GM10266 (cell line): Measurements from ENCODE around the gene CIB4.

ENCODE experiments used
- DNase-seq: peaks from one replicate; pipeline ENCODE4 v3.0.0; 2012; ENCODE audit errors: extremely low spot score
- TF ChIP-seq, protein P1 (sequence below): IDR thresholded peaks from 2 replicates; pipeline ENCODE4 v1.5.1; 2012; ENCODE audit warnings: mild to moderate bottlenecking, low read depth; ENCODE audit not compliant: control insufficient read depth, insufficient read depth; ENCODE audit errors: missing control alignments

Gene CIB4

GRCh38 chr2:26556309-26557243, 84.6 kb downstream of the CIB4 start:
- no peak for DNase-seq
- TF ChIP-seq, protein P1, sequence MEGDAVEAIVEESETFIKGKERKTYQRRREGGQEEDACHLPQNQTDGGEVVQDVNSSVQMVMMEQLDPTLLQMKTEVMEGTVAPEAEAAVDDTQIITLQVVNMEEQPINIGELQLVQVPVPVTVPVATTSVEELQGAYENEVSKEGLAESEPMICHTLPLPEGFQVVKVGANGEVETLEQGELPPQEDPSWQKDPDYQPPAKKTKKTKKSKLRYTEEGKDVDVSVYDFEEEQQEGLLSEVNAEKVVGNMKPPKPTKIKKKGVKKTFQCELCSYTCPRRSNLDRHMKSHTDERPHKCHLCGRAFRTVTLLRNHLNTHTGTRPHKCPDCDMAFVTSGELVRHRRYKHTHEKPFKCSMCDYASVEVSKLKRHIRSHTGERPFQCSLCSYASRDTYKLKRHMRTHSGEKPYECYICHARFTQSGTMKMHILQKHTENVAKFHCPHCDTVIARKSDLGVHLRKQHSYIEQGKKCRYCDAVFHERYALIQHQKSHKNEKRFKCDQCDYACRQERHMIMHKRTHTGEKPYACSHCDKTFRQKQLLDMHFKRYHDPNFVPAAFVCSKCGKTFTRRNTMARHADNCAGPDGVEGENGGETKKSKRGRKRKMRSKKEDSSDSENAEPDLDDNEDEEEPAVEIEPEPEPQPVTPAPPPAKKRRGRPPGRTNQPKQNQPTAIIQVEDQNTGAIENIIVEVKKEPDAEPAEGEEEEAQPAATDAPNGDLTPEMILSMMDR = no peak

DNA sequence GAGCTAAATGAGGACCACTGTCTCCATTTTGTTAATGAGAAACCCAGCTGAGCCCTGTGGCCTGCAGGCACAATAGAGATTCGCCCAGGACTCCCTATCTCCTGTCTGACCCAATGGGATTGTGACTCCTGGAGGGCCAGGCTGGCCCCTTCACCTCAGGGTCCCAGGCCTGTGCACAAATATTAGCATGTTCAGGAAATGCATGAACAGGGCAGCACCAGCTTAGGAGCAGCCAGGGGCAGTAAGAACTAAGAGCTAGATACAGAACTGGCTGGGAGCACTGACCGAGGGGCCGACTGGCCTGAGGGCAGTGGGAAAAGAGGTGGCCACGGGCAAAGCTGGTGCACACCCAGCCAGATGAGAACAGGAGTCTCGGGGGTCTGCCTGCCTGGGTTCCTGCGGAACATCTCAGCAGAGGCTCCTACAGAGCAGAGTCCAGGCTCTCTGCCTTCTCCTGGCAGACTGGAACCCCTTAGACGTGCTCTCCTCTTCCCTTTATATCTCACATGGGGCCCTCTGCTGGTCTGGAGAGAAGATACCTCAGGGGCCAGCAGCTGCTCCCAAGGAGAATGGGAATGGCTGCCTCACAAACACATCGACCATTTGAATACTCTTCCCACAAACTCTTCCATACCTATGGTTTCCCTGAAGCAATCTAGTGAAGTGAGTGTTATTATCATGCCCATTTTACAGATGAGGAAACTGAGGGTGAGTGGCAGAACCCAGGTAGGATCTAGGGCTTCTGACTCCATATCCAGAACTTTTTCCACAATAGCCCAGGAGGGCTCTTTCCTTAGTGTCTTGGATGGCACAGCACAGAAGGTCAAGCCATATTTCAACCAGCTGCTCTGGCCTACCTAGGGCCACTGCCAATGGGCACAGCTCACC, 85.7 kb downstream of the CIB4 start:
- DNase-seq = no peak
- TF ChIP-seq, protein P1 = no peak

DNA sequence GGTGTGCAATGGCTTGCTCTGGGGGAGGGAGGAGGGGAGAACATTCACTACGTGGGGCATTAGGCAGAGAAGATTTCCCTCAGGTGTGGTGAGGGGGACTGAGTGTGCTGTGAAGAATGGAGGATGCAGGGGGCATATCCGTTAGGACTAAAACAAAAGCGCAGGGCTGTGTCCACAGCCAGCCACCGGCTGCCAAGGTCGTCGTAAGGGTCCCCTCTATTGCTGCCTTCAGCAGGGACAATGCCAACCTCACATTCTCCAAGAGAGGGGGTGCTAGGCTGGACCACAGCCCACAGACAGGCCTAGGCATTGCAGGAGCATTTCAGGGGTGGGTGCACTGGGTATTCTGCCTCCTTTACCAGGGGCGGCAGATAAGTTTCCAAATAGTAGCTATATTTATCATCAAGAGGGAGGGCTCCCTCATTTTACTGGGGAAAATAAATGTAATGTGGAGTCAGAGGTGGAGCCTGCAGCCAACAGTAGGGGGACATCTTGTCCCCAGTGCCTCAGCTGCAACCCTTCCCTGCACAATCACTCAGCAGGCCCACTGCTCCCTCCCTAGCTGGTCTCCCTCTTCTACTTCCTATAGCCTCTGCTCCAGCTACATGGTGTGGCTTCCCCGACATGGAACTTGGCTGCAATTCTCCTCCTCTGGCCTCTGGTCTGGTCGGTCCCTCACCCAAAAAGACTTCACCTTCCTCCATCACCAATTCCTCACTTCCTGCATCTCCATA, 88.4 kb downstream of the CIB4 start:
- DNase-seq = no peak
- TF ChIP-seq, protein P1 = no peak

DNA sequence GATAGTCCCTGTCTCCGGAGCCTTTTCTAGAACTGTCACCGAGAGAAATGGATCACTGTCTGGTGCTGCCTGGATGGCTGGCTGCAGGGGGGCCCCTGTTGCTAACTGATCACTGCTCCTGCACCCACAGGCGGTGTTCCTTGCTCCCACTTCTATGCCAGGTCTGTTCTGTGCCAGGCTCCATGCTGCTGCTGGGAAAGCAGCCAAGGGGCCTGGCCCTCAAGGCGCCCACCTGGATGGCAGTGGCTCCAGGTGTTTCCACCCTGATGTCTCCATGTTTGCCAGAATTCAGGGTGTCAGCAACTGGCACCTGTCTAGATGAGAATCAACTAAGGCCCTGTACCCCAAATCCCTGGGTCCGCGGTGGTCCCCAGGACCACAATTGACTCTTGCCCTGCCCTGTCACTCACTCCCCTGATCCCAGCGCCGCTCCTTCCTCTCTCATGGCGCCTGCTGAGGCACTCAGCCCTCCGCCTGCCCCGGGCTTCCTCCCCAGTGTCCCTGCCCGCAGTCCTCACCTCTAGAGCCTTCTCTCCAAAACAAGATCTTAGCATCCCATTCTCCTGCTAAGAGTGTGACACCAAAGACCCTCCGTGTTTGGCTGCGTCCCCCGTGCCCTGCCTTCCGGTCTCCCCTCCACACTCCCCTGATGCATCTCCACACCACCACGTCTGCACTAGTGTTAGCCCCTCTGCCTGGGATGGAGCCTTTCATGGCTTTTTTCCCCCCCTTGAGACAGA, 90.7 kb downstream of the CIB4 start:
- TF ChIP-seq, protein P1 = no peak
- no peak for DNase-seq

GRCh38 chr2:26542676-26543505, 98.3 kb downstream of the CIB4 start:
- no peak for DNase-seq
- TF ChIP-seq, protein P1 = no peak

DNA sequence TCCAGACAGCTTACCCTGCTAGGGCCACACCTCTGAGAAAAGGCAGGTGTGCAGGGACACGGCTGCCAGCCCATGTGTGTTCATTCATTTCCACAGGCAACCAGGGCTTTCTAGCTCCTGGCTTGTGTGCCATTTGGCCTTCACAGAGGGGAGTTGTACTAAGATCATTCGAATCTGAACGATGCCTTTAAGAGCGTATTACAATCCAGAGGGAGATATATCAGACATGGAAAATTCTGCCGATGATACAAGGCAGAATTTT, 99.0 kb downstream of the CIB4 start:
- TF ChIP-seq, protein P1 = no peak

More for the DNA sequence above, 99.0 kb downstream of the CIB4 start:
- no peak for DNase-seq
